Measurements from ENCODE around the gene FOXP2. TPM values are rescaled to one million over a fixed set of nuclear protein-coding genes. Genes with fewer than 3 reads are reported as not detected.

The FOXP2 gene
- total RNA-seq, 2 donors from 2014 or later: 13.3 to 14.9 TPM

DNA sequence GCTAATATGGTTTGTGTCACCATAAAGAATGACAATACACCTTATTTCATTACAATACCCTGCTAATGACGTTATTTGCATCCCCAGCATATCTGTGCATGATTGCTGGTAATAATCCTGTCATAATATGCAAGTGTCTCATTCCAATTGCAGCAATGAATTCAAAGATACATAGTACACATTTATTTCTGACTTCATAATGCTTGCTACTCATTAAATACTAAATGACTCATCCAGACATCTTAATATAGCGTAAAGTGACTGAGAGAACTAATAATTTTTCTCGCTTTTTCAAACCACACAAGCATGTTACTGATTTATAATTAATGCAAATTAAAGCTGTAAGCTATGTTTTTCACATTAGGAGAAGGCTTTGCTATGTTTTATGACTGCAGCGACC, 272.6 kb downstream of the FOXP2 start:
- Histone ChIP-seq H3K4me1 (ENCODE audit: control insufficient read depth, insufficient read depth, low read length) (no peaks in the 10 kb centered on the region), H3K9ac (ENCODE audit: extremely low read depth, low read length, poor library complexity, severe bottlenecking) (no peak overlapping the region), H3K27ac (ENCODE audit: low read depth, low read length) (no peak overlapping the region), H3K36me3 (ENCODE audit: control insufficient read depth, insufficient read depth, low read length) (no peaks in the 10 kb centered on the region), H3K4me3 (ENCODE audit: low read length) (no peak overlapping the region), H3K9me3 (ENCODE audit: control insufficient read depth, low read length) (no peaks in the 10 kb centered on the region), H3K27me3 (ENCODE audit: control insufficient read depth, insufficient read depth, low read length, poor library complexity, severe bottlenecking) (no peaks in the 10 kb centered on the region)
- Mint-ChIP-seq H3K4me3 (no peak overlapping the region), H3K36me3 (ENCODE audit: low read depth) (no peaks in the 10 kb centered on the region), H3K9me3 (no peaks in the 10 kb centered on the region), H3K4me1 (peaks cover 13% of the 10 kb centered on the region), H3K27ac (no peak overlapping the region), H3K27me3 (ENCODE audit: insufficient read depth) (no peaks in the 10 kb centered on the region)
- 86 to 95% methylated on average over 1 to 3 of the region's 4 CpGs for WGBS, 2 experiments (ENCODE audit: insufficient coverage in 1 of 2, insufficient read length in 1 of 2)
- TF ChIP-seq, protein P1, sequence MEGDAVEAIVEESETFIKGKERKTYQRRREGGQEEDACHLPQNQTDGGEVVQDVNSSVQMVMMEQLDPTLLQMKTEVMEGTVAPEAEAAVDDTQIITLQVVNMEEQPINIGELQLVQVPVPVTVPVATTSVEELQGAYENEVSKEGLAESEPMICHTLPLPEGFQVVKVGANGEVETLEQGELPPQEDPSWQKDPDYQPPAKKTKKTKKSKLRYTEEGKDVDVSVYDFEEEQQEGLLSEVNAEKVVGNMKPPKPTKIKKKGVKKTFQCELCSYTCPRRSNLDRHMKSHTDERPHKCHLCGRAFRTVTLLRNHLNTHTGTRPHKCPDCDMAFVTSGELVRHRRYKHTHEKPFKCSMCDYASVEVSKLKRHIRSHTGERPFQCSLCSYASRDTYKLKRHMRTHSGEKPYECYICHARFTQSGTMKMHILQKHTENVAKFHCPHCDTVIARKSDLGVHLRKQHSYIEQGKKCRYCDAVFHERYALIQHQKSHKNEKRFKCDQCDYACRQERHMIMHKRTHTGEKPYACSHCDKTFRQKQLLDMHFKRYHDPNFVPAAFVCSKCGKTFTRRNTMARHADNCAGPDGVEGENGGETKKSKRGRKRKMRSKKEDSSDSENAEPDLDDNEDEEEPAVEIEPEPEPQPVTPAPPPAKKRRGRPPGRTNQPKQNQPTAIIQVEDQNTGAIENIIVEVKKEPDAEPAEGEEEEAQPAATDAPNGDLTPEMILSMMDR (conservative IDR thresholded peaks at IDR 0.05): no peak
- no peak for DNase-seq

DNA sequence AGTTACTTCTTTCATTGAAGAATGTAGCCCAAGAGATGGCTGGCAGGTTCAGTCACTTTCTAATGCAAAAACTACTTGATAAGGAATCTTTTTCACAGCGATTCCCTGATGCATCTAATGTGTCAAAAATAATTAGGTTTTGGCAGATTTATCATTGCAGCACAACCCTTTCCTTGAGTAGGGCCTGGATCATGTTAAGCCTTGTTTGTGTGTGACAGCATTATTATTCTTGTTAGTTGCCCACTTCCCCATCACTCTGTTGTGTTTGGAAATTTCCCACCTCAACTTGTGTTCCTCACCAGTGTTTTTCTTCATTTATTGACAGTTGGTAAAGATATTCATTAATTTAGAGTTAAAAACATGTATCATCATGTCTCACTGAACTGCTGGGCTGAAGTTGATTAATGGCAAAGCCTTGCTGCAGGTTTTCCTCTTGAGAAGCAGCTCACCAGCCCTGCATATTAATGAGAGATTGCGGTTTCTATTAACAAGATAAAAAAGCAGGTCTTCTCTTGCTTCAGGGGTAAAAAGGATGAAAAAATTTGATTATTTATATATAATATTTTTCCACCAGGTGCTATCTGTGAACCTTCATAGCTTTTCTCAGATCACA, 273.9 kb downstream of the FOXP2 start:
- Mint-ChIP-seq H3K27me3 (ENCODE audit: insufficient read depth) (no peaks in the 10 kb centered on the region), H3K4me1 (peaks cover 13% of the 10 kb centered on the region), H3K4me3 (no peak overlapping the region), H3K27ac (no peak overlapping the region), H3K9me3 (no peaks in the 10 kb centered on the region), H3K36me3 (ENCODE audit: low read depth) (no peaks in the 10 kb centered on the region)
- H3K9me3 ChIP-seq (ENCODE audit: control insufficient read depth, low read length): no peaks in the 10 kb centered on the region
- H3K36me3 ChIP-seq (ENCODE audit: control insufficient read depth, insufficient read depth, low read length): no peaks in the 10 kb centered on the region
- WGBS, 2 experiments (ENCODE audit: insufficient coverage in 1 of 2, insufficient read length in 1 of 2): 22 to 33% methylated on average over 1 to 2 of the region's 2 CpGs
- H3K9ac ChIP-seq (ENCODE audit: extremely low read depth, low read length, poor library complexity, severe bottlenecking): no peak overlapping the region
- H3K27me3 ChIP-seq (ENCODE audit: control insufficient read depth, insufficient read depth, low read length, poor library complexity, severe bottlenecking): no peaks in the 10 kb centered on the region
- H3K4me3 ChIP-seq (ENCODE audit: low read length): no peak overlapping the region
- no peak overlapping the region for H3K27ac ChIP-seq (ENCODE audit: low read depth, low read length)
- TF ChIP-seq, protein P1 (conservative IDR thresholded peaks at IDR 0.05): no peak
- no peaks in the 10 kb centered on the region for H3K4me1 ChIP-seq (ENCODE audit: control insufficient read depth, insufficient read depth, low read length)
- no peak for DNase-seq

DNA sequence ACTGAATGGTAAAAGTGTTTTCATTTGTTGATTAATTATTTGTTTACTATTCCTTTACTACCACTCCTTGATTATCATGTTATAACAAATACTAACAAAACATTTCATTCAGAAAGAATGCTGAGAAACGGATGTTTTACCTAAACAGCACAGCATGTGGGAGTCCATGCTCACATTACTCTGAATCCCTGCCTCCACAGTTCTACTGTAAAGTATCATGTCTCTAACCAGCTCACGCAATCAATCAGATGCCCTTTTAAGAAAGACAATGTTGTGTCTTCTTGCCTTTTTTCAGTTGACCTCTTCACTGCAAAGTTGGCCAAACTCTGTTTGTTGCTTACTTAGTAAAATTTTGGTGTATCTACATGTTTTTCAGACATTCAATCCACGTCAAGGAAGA, 274.8 kb downstream of the FOXP2 start:
- no peak for DNase-seq
- Mint-ChIP-seq H3K4me3 (no peak overlapping the region), H3K27ac (peak overlapping the region; percentile 2), H3K4me1 (peaks cover 13% of the 10 kb centered on the region), H3K9me3 (no peaks in the 10 kb centered on the region), H3K27me3 (ENCODE audit: insufficient read depth) (no peaks in the 10 kb centered on the region), H3K36me3 (ENCODE audit: low read depth) (no peaks in the 10 kb centered on the region)
- Histone ChIP-seq H3K36me3 (ENCODE audit: control insufficient read depth, insufficient read depth, low read length) (no peaks in the 10 kb centered on the region), H3K9ac (ENCODE audit: extremely low read depth, low read length, poor library complexity, severe bottlenecking) (no peak overlapping the region), H3K4me3 (ENCODE audit: low read length) (no peak overlapping the region), H3K27me3 (ENCODE audit: control insufficient read depth, insufficient read depth, low read length, poor library complexity, severe bottlenecking) (no peaks in the 10 kb centered on the region), H3K4me1 (ENCODE audit: control insufficient read depth, insufficient read depth, low read length) (no peaks in the 10 kb centered on the region), H3K27ac (ENCODE audit: low read depth, low read length) (no peak overlapping the region), H3K9me3 (ENCODE audit: control insufficient read depth, low read length) (no peaks in the 10 kb centered on the region)
- WGBS, 2 experiments (ENCODE audit: insufficient coverage in 1 of 2, insufficient read length in 1 of 2): 56 to 68% methylated on average over 2 to 3 of the region's 3 CpGs
- TF ChIP-seq, protein P1 (conservative IDR thresholded peaks at IDR 0.05): no peak

Measured in endodermal cell (in vitro differentiated cells).